IMR-90 (cell line): Measurements from ENCODE around the gene WDR91.

Source experiments
- CTCF ChIP-seq: conservative IDR thresholded peaks from 2 replicates; pipeline ENCODE4 v1.5.1; 2012; ENCODE audit warnings: mild to moderate bottlenecking, low read depth, low read length, improper control_type of control experiment
- MAFK ChIP-seq: IDR thresholded peaks from 2 replicates; pipeline ENCODE4 v1.6.1; 2012; ENCODE audit warnings: low read depth, low read length, improper control_type of control experiment
- MXI1 ChIP-seq: IDR thresholded peaks from 2 replicates; pipeline ENCODE4 v1.6.1; 2012; ENCODE audit warnings: low read depth, mild to moderate bottlenecking, low read length, moderate library complexity, borderline replicate concordance
- POLR2A ChIP-seq: IDR thresholded peaks from 2 replicates; pipeline ENCODE4 v1.6.1; 2012; ENCODE audit warnings: mild to moderate bottlenecking, low read depth, low read length
- RCOR1 ChIP-seq: IDR thresholded peaks from 2 replicates; pipeline ENCODE4 v1.6.1; 2012; ENCODE audit warnings: mild to moderate bottlenecking, low read length, improper control_type of control experiment; ENCODE audit not compliant: insufficient replicate concordance

- TF ChIP-seq CTCF (no peak), POLR2A (no peak), MAFK (no peak), RCOR1 (no peak), MXI1 (no peak)
These were observed 16.7 kb downstream of the WDR91 start for GRCh38 chr7:135194494-135195095.
